Astrocyte (in vitro differentiated cells and primary cell): ENCODE results near the gene HIVEP2. TPM values are rescaled to one million over a fixed set of nuclear protein-coding genes. Genes with fewer than 3 reads are reported as not detected.

Source experiments
- DNase-seq: peaks from one replicate; pipeline ENCODE4 v3.0.0-alpha.2; 2010; ENCODE audit warnings: low read depth
- FAIRE-seq: peaks from 2 replicates; lab custom pipeline; 2011; peaks lifted over from hg19 to GRCh38; lab: Jason Lieb, UNC
- H2AFZ ChIP-seq: 2 replicates; pipeline ENCODE4 v1.6.0; 2012; ENCODE audit warnings: low read depth, low read length, inconsistent platforms
- H3K27ac ChIP-seq: 2 replicates; pipeline ENCODE4 v1.5.1; 2011; ENCODE audit warnings: low read depth, low read length, inconsistent platforms
- H3K27me3 ChIP-seq: 2 replicates; pipeline ENCODE4 v1.6.0; 2011; ENCODE audit warnings: low read length, inconsistent platforms; ENCODE audit not compliant: insufficient read depth
- H3K36me3 ChIP-seq: 2 replicates; pipeline ENCODE4 v1.5.1; 2011; ENCODE audit warnings: low read length, inconsistent platforms; ENCODE audit not compliant: insufficient read depth
- H3K4me1 ChIP-seq: 2 replicates; pipeline ENCODE4 v1.5.1; 2011; ENCODE audit warnings: low read length, inconsistent platforms; ENCODE audit not compliant: insufficient read depth
- H3K4me2 ChIP-seq: 2 replicates; pipeline ENCODE4 v1.6.0; 2012; ENCODE audit warnings: low read length, inconsistent platforms
- H3K4me3 ChIP-seq: 2 replicates; pipeline ENCODE4 v1.5.1; 2011; ENCODE audit warnings: low read depth, mild to moderate bottlenecking, low read length, inconsistent platforms; ENCODE audit not compliant: insufficient read depth
- H3K79me2 ChIP-seq: 2 replicates; pipeline ENCODE4 v1.6.0; 2012; ENCODE audit warnings: mild to moderate bottlenecking, low read length, inconsistent platforms; ENCODE audit not compliant: insufficient read depth
- H3K9ac ChIP-seq: 2 replicates; pipeline ENCODE4 v1.6.0; 2012; ENCODE audit warnings: mild to moderate bottlenecking, low read length, inconsistent platforms
- H3K9me3 ChIP-seq: 2 replicates; pipeline ENCODE4 v1.5.1; 2012; ENCODE audit warnings: low read depth, mild to moderate bottlenecking, low read length, inconsistent platforms; ENCODE audit not compliant: insufficient read depth
- H4K20me1 ChIP-seq: 2 replicates; pipeline ENCODE4 v1.6.0; 2012; ENCODE audit warnings: low read length, inconsistent platforms; ENCODE audit not compliant: insufficient read depth
- H3K27ac Mint-ChIP-seq: one replicate; pipeline ENCODE4 v1.8.0; 2021; ENCODE audit warnings: mild to moderate bottlenecking, mixed read lengths; ENCODE audit not compliant: unreplicated experiment
- H3K27me3 Mint-ChIP-seq: one replicate; pipeline ENCODE4 v1.8.0; 2021; ENCODE audit warnings: low read depth, mixed read lengths; ENCODE audit not compliant: unreplicated experiment
- H3K36me3 Mint-ChIP-seq: one replicate; pipeline ENCODE4 v1.8.0; 2021; ENCODE audit warnings: low read depth, mixed read lengths; ENCODE audit not compliant: unreplicated experiment
- H3K4me1 Mint-ChIP-seq: one replicate; pipeline ENCODE4 v1.8.0; 2021; ENCODE audit warnings: low read depth, mixed read lengths; ENCODE audit not compliant: unreplicated experiment
- H3K4me3 Mint-ChIP-seq: one replicate; pipeline ENCODE4 v1.8.0; 2021; ENCODE audit warnings: mild to moderate bottlenecking, moderate library complexity, mixed read lengths; ENCODE audit not compliant: unreplicated experiment
- H3K9me3 Mint-ChIP-seq: one replicate; pipeline ENCODE4 v1.8.0; 2021; ENCODE audit warnings: mild to moderate bottlenecking, mixed read lengths; ENCODE audit not compliant: unreplicated experiment
- CTCF ChIP-seq: IDR thresholded peaks from 2 replicates; pipeline ENCODE4 v1.5.1; 2011; ENCODE audit warnings: low read depth, mild to moderate bottlenecking, inconsistent platforms, low read length, moderate library complexity; ENCODE audit not compliant: insufficient read depth
- EZH2 ChIP-seq: IDR thresholded peaks from 2 replicates; pipeline ENCODE4 v1.6.1; 2012; ENCODE audit warnings: mild to moderate bottlenecking, low read length, inconsistent platforms; ENCODE audit not compliant: insufficient read depth
- total RNA-seq: library from RNA; stranded (reverse); gene quantifications from 2 replicates; pipeline ENCODE4 v1.2.1, GENCODE V29; 2021

The HIVEP2 gene
- total RNA-seq, 1 donor from 2014 or later: 21.2 TPM

- FAIRE-seq (no peak), DNase-seq (no peak)
- Histone ChIP-seq H3K4me2 (no peak overlapping the region), H3K79me2 (peaks cover 33% of the 10 kb centered on the region), H3K4me3 (no peak overlapping the region), H2AFZ (no peak overlapping the region), H3K36me3 (no peaks in the 10 kb centered on the region), H4K20me1 (no peaks in the 10 kb centered on the region), H3K27me3 (no peaks in the 10 kb centered on the region), H3K9ac (no peak overlapping the region), H3K27ac (no peak overlapping the region), H3K4me1 (peaks cover 6% of the 10 kb centered on the region), H3K9me3 (no peaks in the 10 kb centered on the region)
- no peaks in the 10 kb centered on the region for H3K27me3 Mint-ChIP-seq
- H3K4me3 Mint-ChIP-seq: no peak overlapping the region
- peaks cover 3% of the 10 kb centered on the region for H3K36me3 Mint-ChIP-seq
- H3K9me3 Mint-ChIP-seq: no peaks in the 10 kb centered on the region
- TF ChIP-seq CTCF (no peak), EZH2 (no peak)
- H3K4me1 Mint-ChIP-seq: peaks cover 44% of the 10 kb centered on the region
- H3K27ac Mint-ChIP-seq: peak overlapping the region; percentile 64
Measured at GRCh38 chr6:142856624-142857232, 88.2 kb downstream of the HIVEP2 start.

DNA sequence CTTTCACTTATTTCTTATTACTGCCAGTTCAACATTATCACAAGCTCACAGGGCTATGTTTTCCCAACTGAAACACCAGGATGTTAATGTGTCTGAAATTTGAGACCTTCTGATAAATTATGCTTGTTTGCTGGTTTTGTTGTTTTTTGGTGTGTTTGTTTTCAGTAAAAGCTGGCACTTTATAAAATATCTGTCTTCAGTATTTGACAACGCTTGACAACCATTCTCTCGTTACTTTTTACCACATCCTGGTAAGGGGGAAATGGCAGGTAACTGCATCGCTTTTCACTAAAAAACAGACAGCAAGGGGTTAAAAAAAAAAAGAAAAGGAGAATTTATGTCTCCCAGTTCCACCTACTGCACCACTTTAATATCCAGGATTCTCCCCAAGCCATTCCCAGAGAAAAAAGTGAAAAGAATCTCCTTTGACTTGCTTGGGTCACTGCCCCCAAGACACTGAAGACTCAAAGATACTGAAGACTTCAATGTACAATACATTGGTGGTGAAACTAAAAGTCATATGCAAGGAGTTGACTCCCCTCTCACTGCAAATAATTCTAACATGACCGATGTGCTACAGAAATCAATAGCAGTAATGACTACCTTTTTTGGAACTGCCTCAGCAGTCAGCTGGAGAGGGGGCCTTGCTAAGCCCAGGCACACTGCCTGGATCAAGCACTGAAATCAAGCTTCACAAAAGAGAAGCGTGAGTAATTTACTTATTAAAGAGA is 88.9 kb downstream of the HIVEP2 start:
- Histone ChIP-seq H3K36me3 (no peaks in the 10 kb centered on the region), H3K4me2 (no peak overlapping the region), H3K9me3 (no peaks in the 10 kb centered on the region), H3K27ac (no peak overlapping the region), H3K4me3 (no peak overlapping the region), H3K79me2 (peaks cover 33% of the 10 kb centered on the region), H3K4me1 (peaks cover 11% of the 10 kb centered on the region), H3K27me3 (no peaks in the 10 kb centered on the region), H2AFZ (no peak overlapping the region), H3K9ac (no peak overlapping the region), H4K20me1 (no peaks in the 10 kb centered on the region)
- no peak overlapping the region for H3K27ac Mint-ChIP-seq
- H3K36me3 Mint-ChIP-seq: peaks cover 3% of the 10 kb centered on the region
- no peaks in the 10 kb centered on the region for H3K27me3 Mint-ChIP-seq
- H3K9me3 Mint-ChIP-seq: no peaks in the 10 kb centered on the region
- FAIRE-seq: no peak
- no peak for TF ChIP-seq EZH2
- no peak for TF ChIP-seq CTCF
- DNase-seq: no peak
- H3K4me1 Mint-ChIP-seq: peaks cover 50% of the 10 kb centered on the region
- H3K4me3 Mint-ChIP-seq: no peak overlapping the region
